Measurements from ENCODE around the gene UNC50. TPM values are rescaled to one million over a fixed set of nuclear protein-coding genes. Genes with fewer than 3 reads are reported as not detected.
"Not testable (repeated sequence)": the region's sequence is repeated elsewhere in the genome, so short reads cannot be mapped to it uniquely, and the experiment has no call there.

Gene UNC50
- total RNA-seq, 1 donor from 2014 or later = 31.8 TPM

DNA sequence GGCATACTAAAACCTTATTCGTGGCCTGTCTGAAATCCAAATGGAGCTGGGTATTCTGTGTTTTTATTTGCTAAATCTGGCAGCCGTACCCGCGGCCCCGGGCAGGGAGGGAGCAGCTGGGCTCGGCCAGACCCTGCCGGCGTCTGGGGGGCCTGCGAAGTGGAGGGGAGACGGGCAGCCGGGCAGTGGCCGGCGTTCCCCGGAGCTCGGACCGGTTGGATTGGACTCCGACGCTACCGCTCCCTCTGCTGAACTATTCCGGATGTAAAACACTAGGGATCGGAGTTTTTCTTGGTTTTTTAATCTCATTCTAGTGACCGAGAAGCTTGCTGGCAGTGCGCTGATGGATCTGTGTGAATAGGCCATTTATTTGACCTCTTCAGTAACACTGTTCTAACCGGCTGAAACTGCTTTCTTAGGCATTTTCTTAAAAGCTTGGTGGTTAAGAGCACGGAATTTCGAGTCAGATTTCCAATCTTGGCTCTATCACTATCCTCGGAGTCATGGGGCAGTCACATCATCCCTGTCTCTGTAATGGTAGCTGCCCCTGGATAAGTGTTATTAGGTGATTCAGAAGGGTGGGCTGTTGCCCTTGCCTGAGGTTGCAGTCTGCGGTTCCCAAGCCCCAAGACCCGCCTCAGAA, 694 bp downstream of the UNC50 start:
- peak; percentile 29 for DNase-seq

DNA sequence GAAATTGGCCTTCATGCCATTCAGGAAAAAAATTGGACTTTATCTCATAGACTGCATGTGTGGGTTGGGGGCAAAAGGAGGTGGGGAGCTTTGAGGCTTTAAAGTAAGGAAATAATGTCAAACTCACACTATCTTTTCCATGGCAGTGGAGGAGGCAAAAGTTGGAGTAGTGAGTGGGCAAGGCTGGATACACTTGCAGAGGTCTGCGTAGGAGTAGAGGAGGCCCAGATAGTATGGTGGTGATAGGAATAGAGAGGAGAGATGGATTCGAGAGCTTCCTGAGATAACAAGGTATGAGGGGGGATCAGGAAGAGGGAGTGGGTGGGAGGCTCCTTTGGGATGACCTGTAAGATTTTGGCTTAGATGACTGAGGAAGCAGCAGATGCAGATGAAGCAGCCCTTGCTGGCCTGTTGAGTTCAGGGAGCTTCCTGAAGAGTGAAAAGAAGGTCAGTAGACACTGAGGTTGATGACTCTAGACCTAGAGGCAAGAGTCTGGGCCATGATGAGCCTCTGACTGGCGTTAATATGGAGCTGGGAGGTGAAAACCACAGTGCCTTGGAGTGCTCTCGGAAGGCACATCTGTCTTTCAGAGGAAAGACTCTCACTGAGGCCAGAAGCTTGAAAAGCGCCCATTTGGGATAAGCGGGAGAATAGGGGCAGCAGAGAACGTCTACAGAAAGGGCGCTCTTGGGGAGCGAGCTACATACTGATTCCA, 5.8 kb downstream of the UNC50 start:
- DNase-seq = no peak

GRCh38 chr2:98615481-98615880, 7.1 kb downstream of the UNC50 start:
- DNase-seq = no peak

DNA sequence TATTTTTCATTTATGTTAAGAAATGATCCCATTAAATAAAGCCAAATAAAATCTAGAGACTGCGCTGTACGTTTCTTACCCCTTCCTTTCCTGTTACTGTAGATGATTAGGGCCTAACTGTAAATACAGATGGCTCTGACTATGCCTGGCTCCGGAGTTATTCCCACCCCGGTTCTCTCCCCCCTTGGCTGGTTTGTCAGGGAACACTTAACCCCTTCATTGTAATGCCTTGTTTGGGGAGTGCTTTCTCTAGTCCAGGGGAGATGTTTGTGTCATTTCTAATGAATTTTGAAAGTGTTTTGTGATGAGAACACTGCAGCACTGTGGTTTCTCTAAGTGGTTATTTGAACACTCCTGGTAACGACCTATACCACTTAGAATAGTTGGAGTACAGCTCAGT, 8.8 kb downstream of the UNC50 start:
- no peak for DNase-seq

- no peak for DNase-seq
Measured at GRCh38 chr2:98623657-98624056, 15.3 kb downstream of the UNC50 start.

DNA sequence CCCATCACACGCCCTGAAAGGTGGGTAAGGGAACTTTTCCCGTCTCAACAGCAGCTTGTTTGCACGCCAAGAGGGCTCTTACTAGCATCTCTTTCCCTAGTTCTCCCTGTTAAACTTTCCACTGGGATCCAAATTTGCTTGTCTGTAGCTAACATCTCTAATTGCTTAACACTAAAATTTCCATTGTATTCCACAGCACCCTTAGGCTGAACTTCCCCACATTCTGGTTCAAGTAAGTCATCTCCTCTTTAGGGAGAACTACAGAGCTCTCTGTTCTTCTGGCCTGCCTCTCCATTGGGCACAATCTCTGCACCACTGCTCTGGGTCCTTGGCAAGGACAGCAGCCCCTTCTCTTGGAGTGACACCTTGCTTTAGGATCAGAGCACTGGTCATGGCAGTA, 24.0 kb downstream of the UNC50 start:
- no peak for DNase-seq

DNA sequence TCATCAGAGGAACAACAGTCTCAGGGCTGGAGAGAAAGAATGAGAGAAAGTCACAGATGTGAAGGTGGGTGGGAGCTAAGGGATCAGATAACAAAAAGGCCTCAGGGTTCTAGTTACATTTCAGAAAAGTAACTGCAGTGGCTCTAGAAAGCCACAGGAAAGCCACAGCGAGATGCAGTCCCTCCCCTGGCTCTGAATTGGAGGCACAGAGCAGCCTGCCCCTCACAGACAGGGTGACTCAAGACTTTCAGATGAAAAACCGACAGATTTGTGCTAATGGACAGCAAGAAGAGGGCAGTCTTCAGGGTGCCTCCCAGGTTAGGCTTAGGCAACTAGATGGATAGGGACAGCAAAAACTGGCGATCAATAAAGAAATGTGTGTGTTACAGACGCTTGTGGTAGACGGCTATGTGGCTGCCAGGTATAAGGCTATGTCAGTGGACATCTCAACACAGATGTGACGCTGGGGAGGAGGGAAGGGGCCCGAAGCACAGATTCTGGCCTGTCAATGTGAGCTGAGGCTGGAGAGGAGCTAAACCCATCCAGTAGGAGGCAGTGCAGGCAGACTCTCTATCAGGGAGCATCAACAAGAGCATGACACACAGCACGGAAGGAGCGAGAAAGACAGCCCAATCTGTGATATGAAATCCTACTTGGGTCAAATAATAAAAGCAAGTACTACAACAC, 26.2 kb downstream of the UNC50 start:
- no peak for DNase-seq

DNA sequence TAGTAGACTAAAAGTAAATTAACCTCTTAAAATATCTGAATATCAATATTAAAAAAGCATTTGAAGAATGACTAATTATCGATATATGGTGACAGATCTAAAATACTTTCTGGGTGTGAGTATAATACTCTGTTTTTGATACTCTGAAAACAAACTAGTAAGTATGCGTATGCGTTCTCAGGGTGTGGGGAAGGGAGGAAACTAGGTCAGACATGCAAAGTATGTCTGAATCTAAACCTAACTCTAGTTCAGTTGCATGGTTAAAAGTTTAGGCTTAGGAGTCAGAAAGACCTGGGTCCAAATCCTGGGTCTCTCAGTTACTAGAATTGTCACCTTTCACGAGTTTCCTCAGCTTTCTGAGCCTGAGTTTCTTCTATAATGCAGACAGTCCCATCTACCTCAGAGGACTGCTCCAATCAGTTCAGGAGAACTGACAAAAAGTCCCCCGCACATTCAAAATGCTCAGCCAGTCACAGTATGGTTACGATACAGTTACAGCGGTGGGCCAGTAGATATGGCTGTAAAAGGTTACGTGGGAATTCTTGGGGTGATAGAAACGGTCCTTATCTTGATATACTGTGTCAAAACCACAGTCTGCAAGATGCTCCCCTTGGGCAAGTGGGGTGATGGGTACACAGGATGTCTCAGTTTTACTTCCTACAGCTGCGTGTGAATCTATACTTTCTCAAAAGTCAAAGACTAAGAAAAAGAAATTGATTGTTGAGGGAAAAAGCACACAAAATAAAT, 29.2 kb downstream of the UNC50 start:
- no peak for DNase-seq

DNA sequence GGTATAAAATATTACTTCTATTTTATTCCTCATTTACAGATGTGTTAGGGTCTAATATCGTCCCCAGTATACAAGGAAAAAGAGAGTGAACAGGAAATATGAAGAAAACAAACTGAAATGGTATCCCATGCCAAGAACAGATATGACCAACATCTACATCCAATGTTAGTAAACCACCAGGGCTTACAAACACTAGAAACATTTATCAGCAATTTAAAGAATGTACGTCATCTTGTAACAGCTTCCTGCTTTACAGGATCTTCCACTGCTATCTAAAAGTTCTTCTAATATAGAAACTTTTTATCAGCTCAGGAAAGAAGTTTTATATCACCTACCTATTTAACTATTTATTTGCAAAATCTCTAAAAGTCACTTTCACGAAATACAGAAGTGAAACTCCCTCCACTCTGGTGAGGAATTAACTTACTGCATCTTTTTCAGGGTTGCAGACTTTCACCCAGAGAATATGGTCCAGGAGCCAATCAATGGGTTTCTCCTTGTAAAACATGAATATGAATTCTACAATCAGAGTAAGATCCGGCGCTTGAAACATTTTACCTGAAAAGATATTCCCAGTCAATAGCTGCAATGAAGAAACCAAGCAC, 35.2 kb downstream of the UNC50 start:
- no peak for DNase-seq

- no peak for DNase-seq
Measured at GRCh38 chr2:98647636-98648035, 39.2 kb downstream of the UNC50 start.

- DNase-seq = no peak
Measured at GRCh38 chr2:98648451-98648850, 40.1 kb downstream of the UNC50 start.

DNA sequence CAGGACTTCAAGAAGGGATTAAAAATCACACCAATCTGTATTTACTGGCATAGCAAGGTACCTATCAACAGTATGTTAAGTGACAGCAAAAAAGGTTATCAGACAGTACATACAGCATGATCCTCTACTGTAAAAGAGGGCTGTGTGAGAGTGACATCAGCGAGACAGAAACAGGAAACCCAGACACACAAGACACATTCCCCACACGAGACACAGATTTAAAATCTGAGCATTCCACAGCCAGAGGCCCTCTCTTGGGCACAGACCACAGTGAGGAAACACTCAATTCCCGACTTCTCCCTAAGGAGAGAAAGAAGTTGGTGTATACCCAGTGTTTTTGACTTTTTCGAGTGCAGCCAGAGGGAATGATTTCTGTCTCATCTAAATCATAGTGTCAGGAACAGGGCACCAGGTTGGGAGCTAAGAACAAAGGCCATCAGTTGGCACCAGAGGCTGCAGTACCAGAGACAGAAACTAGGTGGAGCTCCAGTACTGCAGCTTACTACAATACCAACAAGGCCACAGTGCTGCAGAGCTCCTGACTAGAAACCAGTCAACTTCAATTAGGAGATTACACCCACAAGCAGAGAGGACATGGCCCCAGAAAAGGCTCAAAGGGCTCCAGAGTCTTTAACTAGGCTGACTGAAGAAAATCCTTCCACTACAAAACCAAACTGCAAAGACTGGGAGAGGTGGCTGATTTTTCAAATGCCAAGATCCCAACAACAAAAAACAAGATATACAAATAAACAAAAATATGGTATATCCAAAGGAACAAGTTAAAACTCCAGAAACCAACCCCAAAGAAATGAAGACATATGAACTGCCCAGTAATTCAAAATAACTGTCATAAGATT, 41.0 kb downstream of the UNC50 start:
- DNase-seq = peak; percentile 41

GRCh38 chr2:98649992-98650375, 41.6 kb downstream of the UNC50 start:
- no peak for DNase-seq

DNA sequence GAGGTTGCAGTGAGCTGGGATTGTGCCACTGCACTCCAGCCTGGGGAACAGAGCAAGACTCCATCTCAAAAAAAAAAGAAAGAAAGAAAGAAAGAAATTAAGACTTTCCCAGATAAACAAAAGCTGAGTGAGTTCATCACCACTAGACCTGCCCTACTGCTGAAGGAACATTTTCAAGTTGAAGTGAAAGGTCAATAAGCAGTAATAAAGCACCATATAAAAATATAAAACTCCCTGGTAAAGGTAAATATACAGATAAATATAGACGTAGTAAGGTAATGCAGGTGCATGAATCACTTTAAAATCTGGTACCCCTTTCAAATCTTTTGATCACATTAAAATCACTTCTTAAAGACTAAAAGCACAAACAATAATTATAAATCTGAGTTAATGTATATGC, 42.6 kb downstream of the UNC50 start:
- no peak for DNase-seq

DNA sequence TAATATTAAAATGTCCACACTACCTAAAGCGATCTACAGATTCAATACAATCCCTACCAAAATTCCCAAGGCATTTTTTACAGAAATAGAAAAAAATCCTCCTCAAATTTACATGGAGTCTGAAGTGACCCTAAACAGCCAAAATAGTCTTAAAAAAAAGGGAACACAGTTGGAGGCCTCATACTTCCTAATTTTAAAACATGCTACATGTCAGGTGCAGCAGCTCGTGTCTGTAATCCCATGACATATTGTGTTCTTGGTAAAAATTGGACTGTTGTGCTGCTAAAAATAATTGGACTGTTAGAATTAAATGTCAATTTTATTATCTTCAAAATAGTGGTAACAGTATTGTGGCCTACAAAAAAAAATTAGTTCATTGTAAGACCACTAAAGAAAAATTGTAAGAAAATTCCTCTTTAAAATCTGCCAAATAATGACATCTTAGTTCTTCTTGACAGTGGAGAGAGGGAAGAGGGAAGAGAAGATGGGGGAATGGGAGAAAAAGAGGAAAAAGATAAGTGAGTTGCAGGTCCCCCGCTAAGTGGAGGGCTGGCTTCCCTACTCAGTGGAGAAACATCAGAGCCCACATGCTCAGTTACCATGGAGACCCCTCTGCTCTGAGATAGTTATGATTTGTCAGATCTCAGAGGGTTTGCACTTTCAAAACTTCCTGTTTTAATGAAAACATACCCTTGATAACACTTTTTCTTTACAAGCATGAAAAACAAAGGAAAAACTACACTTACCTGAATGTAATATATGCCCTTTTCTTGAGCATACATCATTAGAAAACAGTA, 46.5 kb downstream of the UNC50 start:
- DNase-seq = no peak

DNA sequence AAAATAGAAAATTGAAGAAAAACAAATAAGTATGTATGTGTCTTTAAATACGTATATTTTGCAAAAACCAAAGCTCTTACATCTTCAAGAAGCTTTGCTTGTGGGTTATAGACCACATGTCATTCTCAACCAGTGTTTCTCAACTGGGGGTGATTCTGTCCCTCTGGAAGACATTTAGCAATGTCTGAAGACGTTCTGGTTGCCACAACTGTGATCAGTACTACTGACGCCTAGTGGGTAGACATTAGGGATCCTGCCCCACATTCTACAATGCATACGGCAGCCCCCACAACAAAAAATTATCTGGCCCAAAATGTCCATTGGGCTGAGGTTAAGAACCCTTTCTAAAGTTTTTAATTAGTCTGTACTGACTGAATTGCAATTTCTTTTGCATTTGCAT, 48.4 kb downstream of the UNC50 start:
- no peak for DNase-seq

- DNase-seq = no peak
Measured at GRCh38 chr2:98658816-98659490, 50.6 kb downstream of the UNC50 start.

DNA sequence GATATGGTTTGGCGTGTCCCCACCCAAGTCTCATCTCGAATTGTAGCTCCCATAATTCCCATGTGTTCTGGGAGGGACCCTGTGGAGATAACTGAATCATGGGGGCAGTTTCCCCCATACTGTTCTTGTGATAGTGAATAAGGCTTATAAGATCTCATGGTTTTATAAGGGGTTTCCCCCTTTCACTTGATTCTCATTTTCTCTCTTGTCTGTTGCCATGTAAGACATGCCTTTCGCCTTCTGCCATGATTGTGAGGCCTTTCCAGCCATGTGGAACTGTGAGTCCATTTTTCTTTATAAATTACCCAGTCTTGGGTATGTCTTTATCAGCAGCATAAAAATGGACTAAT, 51.1 kb downstream of the UNC50 start:
- DNase-seq = not testable (repeated sequence)

DNA sequence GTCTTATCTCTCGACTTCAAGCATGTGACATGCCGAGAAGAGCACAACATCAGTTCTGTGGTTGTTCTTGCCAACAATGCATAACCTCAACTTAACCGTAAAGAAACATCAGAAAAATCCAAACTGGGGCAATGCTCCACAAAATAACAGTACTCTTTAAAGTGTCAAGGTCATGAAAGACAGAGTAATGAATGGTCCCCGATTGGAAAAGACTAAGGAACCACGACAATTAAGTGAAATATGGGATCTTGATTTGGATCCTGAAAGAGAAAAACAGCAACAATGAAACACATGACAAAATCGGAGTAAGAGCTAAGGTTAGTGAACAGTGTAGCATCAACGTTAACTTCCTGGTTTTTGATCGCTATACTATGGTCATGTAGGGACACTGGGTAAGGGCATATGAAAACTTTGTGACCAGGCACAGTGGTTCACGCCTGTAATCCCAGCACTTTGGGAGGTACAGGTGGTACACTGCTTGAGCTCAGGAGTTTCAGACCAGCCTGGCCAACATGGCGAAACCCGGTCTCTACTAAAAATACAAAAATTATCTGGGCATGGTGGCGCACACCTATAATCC, 55.2 kb downstream of the UNC50 start:
- DNase-seq = no peak

DNA sequence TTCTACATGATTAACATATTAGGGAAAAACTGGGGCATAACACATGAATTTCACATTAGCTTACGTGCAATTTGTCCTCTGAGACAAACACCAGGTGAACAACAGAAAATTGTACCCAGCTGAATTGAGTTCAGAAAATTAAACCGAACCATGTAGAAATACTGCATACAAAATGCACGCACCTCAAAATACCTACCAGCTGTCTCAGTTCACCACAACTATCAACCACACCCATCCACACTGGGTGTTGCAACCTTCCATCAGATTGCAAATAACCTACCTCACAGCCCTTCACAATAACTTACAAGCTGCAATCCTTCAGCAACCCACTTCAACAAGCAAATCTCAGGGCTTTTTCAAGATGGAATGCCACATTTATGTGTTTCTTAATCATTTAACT, 55.9 kb downstream of the UNC50 start:
- DNase-seq = no peak
